Ovary (tissue), 3 donors: ENCODE results near the gene AFF1.

Experiments
- CTCF ChIP-seq, 3 donors: fragments of 450-650 bp in 2 of 3; fragments of 200-600 bp in 1 of 3; IDR thresholded peaks; one replicate each; pipeline versions ENCODE4 v1.5.1 to v1.8.0; 2016 to 2022; ENCODE audit warnings: antibody characterized with exemption in 3 of 3, mild to moderate bottlenecking in 1 of 3
- EP300 ChIP-seq: sonication (generic); formaldehyde crosslinking; IDR thresholded peaks from one replicate; pipeline ENCODE4 v1.6.1; 2017; ENCODE audit warnings: antibody characterized with exemption
- POLR2A ChIP-seq: fragments of 450-650 bp; IDR thresholded peaks from one replicate; pipeline ENCODE4 v1.6.1; 2017; ENCODE audit warnings: antibody characterized with exemption, mild to moderate bottlenecking, moderate library complexity
- donor health status: DM: no; HTN: no; CAD: no.

DNA sequence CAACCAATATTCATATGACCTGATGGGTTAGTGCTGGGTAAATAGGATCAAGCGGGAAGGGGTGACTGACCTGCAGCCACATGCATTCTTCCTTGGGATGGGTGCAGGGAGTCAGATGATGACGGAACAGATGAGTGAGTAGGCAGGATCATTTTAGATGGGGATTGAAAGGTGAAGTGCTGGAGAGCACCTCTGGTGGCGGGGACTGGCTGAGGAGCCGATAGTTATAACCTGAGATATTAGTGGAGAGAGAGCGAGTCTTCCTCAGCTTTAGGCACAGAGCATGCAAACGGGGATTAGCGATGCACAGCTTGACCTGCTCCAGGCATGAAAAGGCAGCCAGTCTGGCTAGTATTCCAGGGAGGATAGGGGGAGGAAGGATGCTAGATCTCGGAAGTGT is 99.1 kb downstream of the AFF1 start:
- TF ChIP-seq CTCF (IDR thresholded peaks at IDR 0.05) (no peak), EP300 (no peak), POLR2A (no peak)
